SIG-M5 treated with dmso at 0.1 percent for 504 hours (cell line): ENCODE data around the gene TMEM213.
"Not testable (repeated sequence)": the region's sequence is repeated elsewhere in the genome, so short reads cannot be mapped to it uniquely, and the experiment has no call there.

Experiments
- DNase-seq: peaks from one replicate; lab custom pipeline; 2025; ENCODE audit not compliant: unreplicated experiment; lab: John Stamatoyannopoulos, UW

The TMEM213 gene

DNA sequence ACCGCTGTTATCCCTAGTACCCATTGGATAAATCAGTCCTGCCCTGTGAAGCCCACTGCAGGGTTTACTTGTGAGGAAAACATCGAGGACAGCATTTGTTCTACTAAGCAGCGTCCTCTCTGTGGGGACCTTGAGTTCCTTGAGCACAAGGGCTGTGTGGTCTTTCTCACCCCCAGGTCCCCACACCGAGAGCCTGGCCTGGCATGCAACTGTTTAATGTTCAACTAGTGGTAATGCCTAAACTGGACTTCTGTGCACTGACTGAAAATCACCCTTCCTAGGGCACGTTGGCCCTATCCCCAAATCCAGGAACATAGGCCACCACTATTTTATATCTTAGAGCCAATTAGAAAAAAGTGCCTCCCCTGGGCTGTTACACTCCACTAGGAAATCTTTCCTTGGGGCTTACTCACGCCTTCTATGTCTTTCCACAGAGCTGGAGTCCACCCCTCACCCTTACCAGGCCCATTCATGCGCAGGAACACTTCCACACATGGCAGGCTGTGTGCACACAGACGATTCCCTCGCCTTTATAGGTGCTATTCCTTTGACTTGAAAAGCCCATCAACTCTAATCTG, 1.7 kb upstream of the TMEM213 start:
- no peak for DNase-seq

DNA sequence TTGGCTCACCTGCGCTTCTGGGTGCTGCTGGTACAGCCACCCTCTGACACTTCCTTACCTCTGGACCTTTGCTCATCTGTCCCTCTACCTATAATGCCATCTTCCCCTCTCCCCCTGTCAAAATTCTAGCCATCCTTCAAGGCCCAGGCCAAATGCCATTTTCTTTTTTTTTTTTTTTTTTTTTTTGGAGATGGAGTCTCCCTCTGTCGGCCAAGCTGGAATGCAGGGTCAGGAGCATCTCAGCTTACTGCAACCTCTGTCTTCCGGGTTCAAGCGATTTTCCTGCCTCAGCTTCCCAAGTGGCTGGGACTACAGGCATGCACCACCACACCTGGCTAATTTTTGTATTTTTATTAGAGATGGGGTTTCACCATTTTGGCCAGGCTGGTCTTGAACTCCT, 748 bp upstream of the TMEM213 start:
- not testable (repeated sequence) for DNase-seq

DNA sequence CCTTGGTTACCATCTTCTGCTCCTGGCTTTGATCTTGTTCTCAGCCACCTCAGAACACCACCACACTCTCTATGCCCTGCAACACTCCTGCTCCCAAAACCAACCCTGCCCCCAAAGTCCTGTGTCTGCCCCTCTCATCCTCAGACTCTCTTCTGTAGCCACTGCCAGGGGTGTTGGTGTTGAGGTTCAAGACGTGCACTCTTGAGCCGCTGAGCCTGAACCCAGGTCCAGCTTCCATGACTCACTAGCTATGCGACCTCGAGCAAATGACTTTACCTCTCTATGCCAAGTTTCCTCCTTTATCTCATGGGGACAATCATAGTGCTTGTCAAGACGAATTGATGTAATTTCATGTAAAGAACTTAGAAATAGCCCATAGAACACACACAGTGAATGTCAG, 1.0 kb downstream of the TMEM213 start:
- DNase-seq, result no peak

GRCh38 chr7:138799336-138800000, 1.7 kb downstream of the TMEM213 start:
- no peak for DNase-seq

GRCh38 chr7:138801256-138801655, 3.5 kb downstream of the TMEM213 start:
- DNase-seq, result no peak

GRCh38 chr7:138802706-138803105, 4.9 kb downstream of the TMEM213 start:
- DNase-seq, result no peak

- no peak for DNase-seq
These were observed 6.8 kb downstream of the TMEM213 start for GRCh38 chr7:138804618-138805017.

GRCh38 chr7:138809346-138809745, 11.6 kb downstream of the TMEM213 start:
- DNase-seq, result no peak

DNA sequence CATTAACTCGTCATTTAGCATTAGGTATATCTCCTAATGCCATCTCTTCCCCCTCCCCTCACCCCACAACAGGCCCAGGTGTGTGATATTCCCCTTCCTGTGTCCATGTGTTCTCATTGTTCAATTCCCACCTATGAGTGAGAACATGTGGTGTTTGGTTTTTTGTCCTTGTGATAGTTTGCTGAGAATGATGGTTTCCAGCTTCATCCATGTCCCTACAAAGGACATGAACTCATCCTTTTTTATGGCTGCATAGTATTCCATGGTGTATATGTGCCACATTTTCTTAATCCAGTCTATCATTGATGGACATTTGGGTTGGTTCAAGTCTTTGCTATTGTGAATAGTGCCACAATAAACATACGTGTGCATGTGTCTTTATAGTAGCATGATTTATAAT, 13.5 kb downstream of the TMEM213 start:
- not testable (repeated sequence) for DNase-seq

DNA sequence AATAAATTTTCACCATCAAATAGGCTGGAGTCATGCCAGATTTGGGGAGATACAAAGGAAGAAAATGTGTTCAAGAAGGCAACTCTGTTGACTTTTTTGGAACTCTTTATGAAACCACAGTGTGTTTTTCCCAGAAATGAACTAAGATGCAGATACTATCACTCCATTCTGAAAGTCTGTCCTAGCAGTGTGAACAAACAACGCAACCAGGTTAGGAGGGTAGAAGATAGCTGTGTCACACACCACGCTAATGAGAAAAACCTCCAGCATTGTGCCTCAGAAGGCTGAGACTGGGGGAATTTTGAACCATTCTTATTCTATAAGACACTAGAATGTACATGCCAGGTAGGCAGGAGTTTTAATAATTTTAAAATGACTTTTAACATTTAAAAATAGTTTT, 16.2 kb downstream of the TMEM213 start:
- DNase-seq, result no peak

DNA sequence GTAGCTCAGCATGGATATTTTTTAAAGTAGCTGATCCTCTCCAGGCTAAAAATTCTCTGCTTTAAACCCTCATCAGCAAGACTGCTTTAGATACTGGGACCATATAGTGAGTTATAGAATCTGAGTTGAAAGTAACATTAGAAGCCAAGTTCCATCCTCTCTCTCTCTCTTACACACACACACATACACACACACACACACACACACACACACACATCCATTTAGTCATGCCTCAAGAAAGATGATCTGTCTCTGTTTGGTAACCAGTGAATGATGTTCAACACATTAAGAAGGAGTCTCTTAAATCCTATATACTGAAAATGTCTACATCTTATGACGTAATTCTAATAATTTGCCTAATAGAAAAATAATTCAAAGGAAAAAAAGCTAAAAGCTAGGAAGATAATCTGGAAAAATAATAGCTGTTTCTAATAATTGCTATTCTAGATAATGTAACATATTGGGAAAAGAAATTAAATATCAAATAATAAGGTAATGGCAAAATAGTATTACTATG, 17.1 kb downstream of the TMEM213 start:
- no peak for DNase-seq

- DNase-seq, result no peak
These were observed 18.9 kb downstream of the TMEM213 start for GRCh38 chr7:138816650-138817049.

GRCh38 chr7:138819625-138820024, 21.8 kb downstream of the TMEM213 start:
- no peak for DNase-seq

DNA sequence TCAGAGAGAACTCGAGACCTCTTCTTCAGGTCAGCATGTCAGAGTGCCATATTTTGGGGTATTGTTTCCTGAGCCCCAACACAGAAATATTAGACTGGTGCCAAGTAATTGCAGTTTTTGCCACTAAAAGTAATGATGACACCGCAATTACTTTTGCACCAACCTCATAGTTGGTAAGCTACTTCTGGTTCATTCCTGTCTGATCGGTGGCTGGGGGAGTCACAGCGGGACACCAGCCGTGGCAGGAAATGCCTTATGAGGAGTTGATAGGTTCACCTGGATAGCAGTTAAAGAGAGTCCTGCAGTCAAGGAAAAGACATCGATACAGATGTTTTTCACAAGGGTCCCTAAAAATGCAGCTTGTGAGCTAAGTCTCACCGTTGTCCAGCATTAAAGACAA, 24.1 kb downstream of the TMEM213 start:
- no peak for DNase-seq

- no peak for DNase-seq
These were observed 25.2 kb downstream of the TMEM213 start for GRCh38 chr7:138822867-138823535.

DNA sequence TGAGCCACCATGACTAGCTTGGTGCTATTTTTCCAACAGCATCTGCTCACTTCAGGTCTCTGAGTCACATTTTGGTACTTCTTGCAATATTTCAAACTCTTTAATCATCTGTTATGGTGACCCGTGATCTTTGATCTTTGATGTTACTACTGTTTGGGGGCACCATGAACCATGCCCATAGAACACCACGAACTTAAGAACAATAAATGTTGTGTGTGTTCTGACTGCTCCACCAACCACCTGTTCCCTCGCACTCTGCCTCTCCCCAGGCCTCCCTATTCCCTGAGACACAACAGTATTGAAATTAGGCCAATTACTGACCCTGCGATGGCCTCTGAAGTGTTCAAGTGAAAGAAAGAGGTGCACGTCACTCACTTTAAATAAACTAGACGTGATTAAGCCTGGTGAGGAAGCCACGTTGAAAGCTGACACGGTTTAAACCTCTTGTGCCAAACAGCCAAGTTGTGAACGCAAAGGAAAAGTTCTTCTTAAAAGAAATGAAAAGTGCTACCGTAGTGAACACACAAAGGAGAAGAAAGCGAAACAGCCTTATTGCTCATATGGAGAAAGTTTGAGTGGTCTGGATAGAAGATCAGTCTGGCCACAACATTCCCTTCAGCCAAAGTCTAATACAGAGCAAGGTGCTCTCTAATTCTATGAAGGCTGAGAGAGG, 27.4 kb downstream of the TMEM213 start:
- DNase-seq, result no peak

DNA sequence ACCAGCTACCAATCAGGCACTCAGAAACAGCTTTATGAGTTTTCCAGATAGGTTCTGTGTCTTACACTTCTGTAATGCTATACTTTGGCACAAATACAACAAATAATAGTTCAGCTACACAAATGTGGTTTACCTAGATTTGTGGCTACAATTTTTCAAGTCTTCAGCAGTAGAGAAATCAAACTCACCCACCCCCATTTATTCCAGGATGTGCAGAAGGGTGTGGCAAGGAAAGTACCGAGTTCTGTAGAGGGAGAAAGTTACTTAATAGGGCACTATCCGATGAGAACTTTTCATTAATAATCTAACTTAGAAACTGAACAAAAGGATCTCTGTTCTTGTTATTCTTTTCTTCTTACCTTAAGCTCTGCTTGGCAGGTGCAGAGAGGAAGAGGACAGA, 30.5 kb downstream of the TMEM213 start:
- no peak for DNase-seq

DNA sequence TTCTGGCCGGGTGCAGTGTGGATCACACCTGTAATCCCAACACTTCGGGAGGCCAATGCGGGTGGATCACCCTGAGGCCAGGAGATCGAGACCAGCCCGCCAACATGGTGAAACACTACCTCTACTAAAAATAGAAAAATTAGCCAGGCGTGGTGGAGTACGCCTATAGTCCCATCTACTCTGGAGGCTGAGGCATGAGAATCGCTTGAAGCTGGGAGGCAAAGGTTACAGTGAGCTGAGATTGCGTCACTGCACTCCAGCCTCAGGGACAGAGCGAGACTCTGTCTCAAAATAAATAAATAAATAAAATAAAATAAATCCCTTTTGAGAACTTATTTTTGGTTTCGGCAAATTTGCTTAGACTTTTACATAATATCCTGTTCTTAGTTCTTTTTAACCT, 31.5 kb downstream of the TMEM213 start:
- no peak for DNase-seq

GRCh38 chr7:138832966-138833365, 35.2 kb downstream of the TMEM213 start:
- DNase-seq, result no peak

DNA sequence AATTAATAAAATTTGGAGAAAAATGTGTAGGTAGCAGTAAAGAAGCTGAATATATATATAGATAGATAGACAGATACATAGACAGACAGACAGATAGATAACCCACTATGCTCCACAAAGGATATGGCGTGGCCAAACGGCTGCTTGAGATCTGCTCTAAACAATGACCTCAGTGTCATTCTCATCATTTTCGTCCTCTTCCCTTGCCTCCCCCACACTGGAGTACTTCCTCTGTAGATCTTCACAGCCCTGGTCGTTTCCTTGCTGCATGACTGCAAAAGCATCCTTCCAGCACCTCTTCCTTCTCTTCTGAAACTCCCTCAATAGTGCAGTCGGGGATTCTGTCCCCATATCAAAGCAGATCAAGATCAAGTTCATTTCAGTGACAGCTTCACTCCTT, 35.8 kb downstream of the TMEM213 start:
- DNase-seq, result no peak

GRCh38 chr7:138834583-138834982, 36.8 kb downstream of the TMEM213 start:
- DNase-seq, result no peak

GRCh38 chr7:138835087-138835486, 37.3 kb downstream of the TMEM213 start:
- DNase-seq, result no peak
